Stomach (tissue), 4 donors: ENCODE measurements around the gene RNLS.

ENCODE experiments used
- EP300 ChIP-seq: sonication (generic); formaldehyde crosslinking; IDR thresholded peaks from one replicate; pipeline ENCODE4 v1.6.1; 2017; ENCODE audit warnings: antibody characterized with exemption
- POLR2A ChIP-seq, 4 donors: fragments of 450-650 bp; IDR thresholded peaks; one replicate each; pipeline ENCODE4 v1.6.1; 2016; ENCODE audit warnings: antibody characterized with exemption in 4 of 4, control low read depth in 2 of 4, mild to moderate bottlenecking in 1 of 4, moderate library complexity in 1 of 4
- POLR2AphosphoS5 ChIP-seq, 3 donors: sonication (generic); formaldehyde crosslinking; IDR thresholded peaks; one replicate each; pipeline ENCODE4 v1.6.1; 2016; ENCODE audit warnings: antibody characterized with exemption in 3 of 3
- TF ChIP-seq, protein P1 (sequence below), 7 experiments: fragments of 450-650 bp in 4 of 7; fragments of 200-600 bp in 3 of 7; sonication (generic) in 3 of 7; IDR thresholded peaks; one replicate each; pipeline ENCODE4 v1.5.1; 2016 to 2019; ENCODE audit warnings: antibody characterized with exemption in 7 of 7, control low read depth in 2 of 7, mild to moderate bottlenecking in 1 of 7

DNA sequence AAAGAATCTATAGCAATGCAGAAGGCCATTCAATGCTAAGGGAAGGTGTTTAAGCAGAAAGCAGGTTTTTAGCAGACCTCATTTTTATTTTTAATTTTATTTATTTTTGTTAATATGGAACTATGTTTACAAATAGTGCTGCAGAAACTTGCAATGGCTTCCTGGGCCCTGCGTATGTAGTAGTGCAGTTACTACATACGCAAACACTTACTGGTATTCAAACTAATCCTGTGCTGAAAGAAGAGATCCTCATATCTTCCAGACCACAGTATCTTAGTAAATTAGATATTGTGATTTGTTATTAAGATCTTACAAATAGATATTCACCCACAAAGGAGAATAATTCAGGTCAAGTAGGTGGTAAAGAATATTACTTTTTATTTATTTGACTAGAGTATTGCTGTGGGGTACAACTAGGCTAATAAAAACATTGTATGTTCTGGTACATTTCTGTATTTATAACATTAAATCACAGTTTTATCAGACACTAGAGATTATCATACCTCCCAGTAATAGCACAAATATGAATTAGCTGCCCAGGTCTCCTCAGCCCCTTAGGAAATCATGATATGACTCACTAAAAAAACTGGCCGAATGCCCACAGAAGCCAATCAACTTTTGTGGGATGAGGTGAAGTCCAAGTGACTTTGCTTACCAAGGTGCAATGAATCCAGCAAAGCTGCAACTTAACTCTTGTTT lies 57.6 kb downstream of the RNLS start:
- TF ChIP-seq EP300 (no peak), POLR2A (IDR thresholded peaks at IDR 0.05) (no peak), POLR2AphosphoS5 (IDR thresholded peaks at IDR 0.05) (no peak)
- TF ChIP-seq, protein P1, sequence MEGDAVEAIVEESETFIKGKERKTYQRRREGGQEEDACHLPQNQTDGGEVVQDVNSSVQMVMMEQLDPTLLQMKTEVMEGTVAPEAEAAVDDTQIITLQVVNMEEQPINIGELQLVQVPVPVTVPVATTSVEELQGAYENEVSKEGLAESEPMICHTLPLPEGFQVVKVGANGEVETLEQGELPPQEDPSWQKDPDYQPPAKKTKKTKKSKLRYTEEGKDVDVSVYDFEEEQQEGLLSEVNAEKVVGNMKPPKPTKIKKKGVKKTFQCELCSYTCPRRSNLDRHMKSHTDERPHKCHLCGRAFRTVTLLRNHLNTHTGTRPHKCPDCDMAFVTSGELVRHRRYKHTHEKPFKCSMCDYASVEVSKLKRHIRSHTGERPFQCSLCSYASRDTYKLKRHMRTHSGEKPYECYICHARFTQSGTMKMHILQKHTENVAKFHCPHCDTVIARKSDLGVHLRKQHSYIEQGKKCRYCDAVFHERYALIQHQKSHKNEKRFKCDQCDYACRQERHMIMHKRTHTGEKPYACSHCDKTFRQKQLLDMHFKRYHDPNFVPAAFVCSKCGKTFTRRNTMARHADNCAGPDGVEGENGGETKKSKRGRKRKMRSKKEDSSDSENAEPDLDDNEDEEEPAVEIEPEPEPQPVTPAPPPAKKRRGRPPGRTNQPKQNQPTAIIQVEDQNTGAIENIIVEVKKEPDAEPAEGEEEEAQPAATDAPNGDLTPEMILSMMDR (IDR thresholded peaks at IDR 0.05), result no peak
